Measurements from ENCODE around the gene FBRSL1. TPM values are rescaled to one million over a fixed set of nuclear protein-coding genes. Genes with fewer than 3 reads are reported as not detected.

The FBRSL1 gene
- total RNA-seq, 1 experiment from 2014 or later = 9.8 TPM

GRCh38 chr12:132496710-132497109 lies 6.8 kb downstream of the FBRSL1 start:
- DNase-seq (ENCODE audit: low read depth) = no peak

- DNase-seq (ENCODE audit: low read depth) = no peak
These were observed 7.8 kb downstream of the FBRSL1 start for GRCh38 chr12:132497514-132498405.

GRCh38 chr12:132498931-132499330 lies 9.0 kb downstream of the FBRSL1 start:
- no peak for DNase-seq (ENCODE audit: low read depth)

- no peak for DNase-seq (ENCODE audit: low read depth)
These were observed 10.3 kb downstream of the FBRSL1 start for GRCh38 chr12:132500142-132500855.

- no peak for DNase-seq (ENCODE audit: low read depth)
These were observed 10.9 kb downstream of the FBRSL1 start for GRCh38 chr12:132500856-132501180.

GRCh38 chr12:132501204-132501940 lies 11.4 kb downstream of the FBRSL1 start:
- DNase-seq (ENCODE audit: low read depth) = no peak

GRCh38 chr12:132502149-132502881 lies 12.4 kb downstream of the FBRSL1 start:
- DNase-seq (ENCODE audit: low read depth) = no peak

- no peak for DNase-seq (ENCODE audit: low read depth)
These were observed 12.9 kb downstream of the FBRSL1 start for GRCh38 chr12:132502882-132503193.

GRCh38 chr12:132503618-132504204 lies 13.8 kb downstream of the FBRSL1 start:
- DNase-seq (ENCODE audit: low read depth) = no peak

GRCh38 chr12:132505105-132505851 lies 15.3 kb downstream of the FBRSL1 start:
- DNase-seq (ENCODE audit: low read depth) = no peak

GRCh38 chr12:132505852-132506219 lies 15.9 kb downstream of the FBRSL1 start:
- no peak for DNase-seq (ENCODE audit: low read depth)

GRCh38 chr12:132506328-132507160 lies 16.6 kb downstream of the FBRSL1 start:
- DNase-seq (ENCODE audit: low read depth) = peak; percentile 80

GRCh38 chr12:132507161-132507538 lies 17.2 kb downstream of the FBRSL1 start:
- no peak for DNase-seq (ENCODE audit: low read depth)

- DNase-seq (ENCODE audit: low read depth) = no peak
These were observed 17.9 kb downstream of the FBRSL1 start for GRCh38 chr12:132507656-132508490.

- no peak for DNase-seq (ENCODE audit: low read depth)
These were observed 18.5 kb downstream of the FBRSL1 start for GRCh38 chr12:132508491-132508740.

- no peak for DNase-seq (ENCODE audit: low read depth)
These were observed 19.1 kb downstream of the FBRSL1 start for GRCh38 chr12:132508860-132509732.

- DNase-seq (ENCODE audit: low read depth) = no peak
These were observed 20.3 kb downstream of the FBRSL1 start for GRCh38 chr12:132510111-132510724.
